H9 (cell line): Measurements from ENCODE around the gene FKBP8. TPM values are rescaled to one million over a fixed set of nuclear protein-coding genes. Genes with fewer than 3 reads are reported as not detected.

Experiments
- DNase-seq: peaks from one replicate; pipeline ENCODE4 v3.0.0-alpha.2; 2017
- H2AFZ ChIP-seq: one replicate; pipeline ENCODE4 v1.6.1; 2013; ENCODE audit warnings: mild to moderate bottlenecking, low read length, control low read depth, moderate library complexity
- H2AK5ac ChIP-seq: 2 replicates; pipeline ENCODE4 v1.6.1; 2013; ENCODE audit warnings: low read length, control low read depth, mixed read lengths; ENCODE audit not compliant: insufficient read length
- H2BK120ac ChIP-seq: one replicate; pipeline ENCODE4 v1.6.1; 2013; ENCODE audit warnings: low read depth, mild to moderate bottlenecking, low read length, control low read depth, inconsistent platforms; ENCODE audit not compliant: poor library complexity, severe bottlenecking
- H2BK12ac ChIP-seq: 2 replicates; pipeline ENCODE4 v1.6.1; 2013; ENCODE audit warnings: low read length, control low read depth, mixed read lengths, low read depth; ENCODE audit not compliant: insufficient read length
- H2BK15ac ChIP-seq: 2 replicates; pipeline ENCODE4 v1.6.1; 2013; ENCODE audit warnings: low read depth, low read length, control low read depth
- H2BK20ac ChIP-seq: one replicate; pipeline ENCODE4 v1.6.1; 2013; ENCODE audit warnings: low read depth, mild to moderate bottlenecking, low read length, control low read depth, inconsistent platforms; ENCODE audit not compliant: poor library complexity, severe bottlenecking
- H2BK5ac ChIP-seq: 2 replicates; pipeline ENCODE4 v1.6.1; 2013; ENCODE audit warnings: low read length, control low read depth, mixed read lengths; ENCODE audit not compliant: insufficient read length
- H3K14ac ChIP-seq: 2 replicates; pipeline ENCODE4 v1.6.1; 2013; ENCODE audit warnings: low read length, control low read depth; ENCODE audit not compliant: insufficient read depth
- H3K18ac ChIP-seq: 2 replicates; pipeline ENCODE4 v1.6.1; 2013; ENCODE audit warnings: low read depth, mild to moderate bottlenecking, mixed read lengths, low read length, control low read depth; ENCODE audit not compliant: insufficient read length
- H3K23ac ChIP-seq: 2 replicates; pipeline ENCODE4 v1.6.1; 2013; ENCODE audit warnings: low read length, control low read depth, mixed read lengths, low read depth; ENCODE audit not compliant: insufficient read length
- H3K23me2 ChIP-seq: 2 replicates; pipeline ENCODE4 v1.6.1; 2013; ENCODE audit warnings: low read depth, mild to moderate bottlenecking, mixed read lengths, low read length, control low read depth; ENCODE audit not compliant: insufficient read length, poor library complexity, severe bottlenecking
- H3K27ac ChIP-seq: 2 replicates; pipeline ENCODE4 v1.5.1; 2013; ENCODE audit warnings: low read length, control low read depth, mixed read lengths, low read depth; ENCODE audit not compliant: insufficient read length
- H3K27me3 ChIP-seq: 2 replicates; pipeline ENCODE4 v1.6.1; 2013; ENCODE audit warnings: low read length, control low read depth, inconsistent platforms; ENCODE audit not compliant: insufficient read depth
- H3K4ac ChIP-seq: 2 replicates; pipeline ENCODE4 v1.6.1; 2013; ENCODE audit warnings: low read depth, mild to moderate bottlenecking, control low read depth, inconsistent platforms, low read length, moderate library complexity
- H3K4me1 ChIP-seq: 2 replicates; pipeline ENCODE4 v1.6.1; 2013; ENCODE audit warnings: low read length, control low read depth, inconsistent platforms; ENCODE audit not compliant: insufficient read depth
- H3K4me2 ChIP-seq: 2 replicates; pipeline ENCODE4 v1.6.1; 2013; ENCODE audit warnings: low read length, control low read depth, mixed read lengths; ENCODE audit not compliant: insufficient read length, insufficient read depth
- H3K56ac ChIP-seq: 2 replicates; pipeline ENCODE4 v1.6.1; 2013; ENCODE audit warnings: low read depth, mild to moderate bottlenecking, mixed read lengths, low read length, control low read depth; ENCODE audit not compliant: insufficient read length
- H3K79me1 ChIP-seq: 2 replicates; pipeline ENCODE4 v1.6.1; 2013; ENCODE audit warnings: low read depth, mild to moderate bottlenecking, moderate library complexity, low read length, control low read depth, inconsistent platforms; ENCODE audit not compliant: insufficient read depth, poor library complexity, severe bottlenecking
- H3K79me2 ChIP-seq: 2 replicates; pipeline ENCODE4 v1.6.1; 2013; ENCODE audit warnings: low read length, control low read depth, inconsistent platforms; ENCODE audit not compliant: insufficient read depth
- H3K9ac ChIP-seq: 2 replicates; pipeline ENCODE4 v1.6.1; 2013; ENCODE audit warnings: low read length, control low read depth, mixed read lengths; ENCODE audit not compliant: insufficient read length; ENCODE audit errors: extremely low read depth
- H3K9me3 ChIP-seq: one replicate; pipeline ENCODE4 v1.6.1; 2013; ENCODE audit warnings: low read depth, low read length, inconsistent platforms; ENCODE audit not compliant: control insufficient read depth
- H3T11ph ChIP-seq: one replicate; pipeline ENCODE4 v1.6.1; 2013; ENCODE audit warnings: mild to moderate bottlenecking, low read length, control low read depth, inconsistent platforms
- H4K20me1 ChIP-seq: one replicate; pipeline ENCODE4 v1.6.1; 2013; ENCODE audit not compliant: control insufficient read depth, insufficient read length, insufficient read depth
- H4K5ac ChIP-seq: 2 replicates; pipeline ENCODE4 v1.6.1; 2013; ENCODE audit warnings: low read depth, mild to moderate bottlenecking, mixed read lengths, low read length, control low read depth; ENCODE audit not compliant: insufficient read length
- H4K8ac ChIP-seq: replicated peaks from 2 replicates; pipeline ENCODE4 v1.6.1; 2013; ENCODE audit warnings: low read length, control low read depth, mixed read lengths, low read depth; ENCODE audit not compliant: insufficient read length
- H4K91ac ChIP-seq: 2 replicates; pipeline ENCODE4 v1.6.1; 2013; ENCODE audit warnings: low read depth, mild to moderate bottlenecking, moderate library complexity, mixed read lengths, low read length, control low read depth; ENCODE audit not compliant: insufficient read length
- H3K27ac Mint-ChIP-seq, 3 experiments: 2 replicates in 2 of 3; 3 replicates in 1 of 3; pipeline ENCODE4 v1.8.0; 2020 to 2021; ENCODE audit warnings: mixed read lengths in 3 of 3, mild to moderate bottlenecking in 1 of 3, moderate library complexity in 1 of 3
- H3K27me3 Mint-ChIP-seq: 2 replicates; pipeline ENCODE4 v1.8.0; 2021; ENCODE audit warnings: low read depth, mild to moderate bottlenecking, moderate library complexity, mixed read lengths
- H3K36me3 Mint-ChIP-seq, 3 experiments: 2 replicates in 2 of 3; 3 replicates in 1 of 3; pipeline ENCODE4 v1.8.0; 2020 to 2021; ENCODE audit warnings: low read depth in 3 of 3, mixed read lengths in 3 of 3; ENCODE audit not compliant: insufficient read depth in 1 of 3
- H3K4me1 Mint-ChIP-seq, 2 experiments: 2 replicates each; pipeline ENCODE4 v1.8.0; 2020; ENCODE audit warnings: mixed read lengths in 2 of 2
- H3K4me3 Mint-ChIP-seq, 2 experiments: 2 replicates in 1 of 2; 3 replicates in 1 of 2; pipeline ENCODE4 v1.8.0; 2020 to 2021; ENCODE audit warnings: mild to moderate bottlenecking in 2 of 2, mixed read lengths in 2 of 2, moderate library complexity in 1 of 2
- H3K9me3 Mint-ChIP-seq, 2 experiments: 2 replicates in 1 of 2; 3 replicates in 1 of 2; pipeline ENCODE4 v1.8.0; 2020; ENCODE audit warnings: mild to moderate bottlenecking in 2 of 2, mixed read lengths in 2 of 2, moderate library complexity in 1 of 2
- WGBS: extraction: QIAGEN DNeasy Blood & Tissue Kit; methylation state at CpG from one replicate; pipeline ENCODE4 v1.1.7; 2013; ENCODE audit warnings: missing lambda C conversion rate, low lambda C conversion rate, mixed read lengths; ENCODE audit not compliant: insufficient read length; ENCODE audit errors: extremely low coverage; 5-methylcytosine and 5-hydroxymethylcytosine counted together
- total RNA-seq: library from RNA; stranded (reverse); gene quantifications from 2 replicates; pipeline ENCODE4 v1.2.1, GENCODE V29; 2021
- TF ChIP-seq, protein P1 (sequence below): fragments of 200-600 bp; sonication (generic); conservative IDR thresholded peaks from 3 replicates; pipeline ENCODE4 v1.8.0; 2021; ENCODE audit warnings: antibody characterized with exemption, mild to moderate bottlenecking

FKBP8 gene
- total RNA-seq, 1 experiment from 2014 or later = 308 TPM

DNA sequence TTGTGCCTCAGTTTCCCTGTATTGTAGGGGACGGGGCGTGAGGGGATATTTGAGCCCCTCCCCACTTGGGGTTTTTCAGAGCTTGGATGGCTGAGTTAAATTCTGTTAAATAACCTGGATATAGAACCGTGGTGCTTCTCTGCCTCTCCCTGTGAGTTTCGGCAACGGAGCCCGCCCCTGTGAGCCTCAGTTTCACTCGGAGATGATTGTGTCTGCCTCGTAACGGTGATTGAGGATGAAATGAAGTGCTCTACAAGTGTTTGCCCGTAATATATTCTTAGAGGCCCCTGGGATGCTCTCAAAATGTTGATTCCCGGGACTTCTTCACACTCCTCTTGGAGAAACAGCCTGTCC, 14.8 kb upstream of the FKBP8 start:
- Histone ChIP-seq H2BK12ac (no peak overlapping the region), H3K79me1 (no peaks in the 10 kb centered on the region), H2AFZ (no peak overlapping the region), H3K27me3 (no peaks in the 10 kb centered on the region), H3K18ac (no peak overlapping the region), H3T11ph (no peak overlapping the region), H3K14ac (peak overlapping the region; percentile 28; the same call in 1 of the 2 replicates), H3K27ac (no peak overlapping the region), H4K20me1 (no peaks in the 10 kb centered on the region), H3K9ac (peak overlapping the region; percentile 37), H4K5ac (no peak overlapping the region), H3K56ac (no peak overlapping the region), H4K91ac (no peak overlapping the region), H2AK5ac (no peak overlapping the region), H4K8ac (no peak overlapping the region), H2BK15ac (no peak overlapping the region), H3K9me3 (no peaks in the 10 kb centered on the region), H3K4ac (no peak overlapping the region), H2BK120ac (no peak overlapping the region), H3K4me2 (peak overlapping the region; percentile 65), H2BK5ac (no peak overlapping the region), H3K4me1 (no peaks in the 10 kb centered on the region), H3K23ac (no peak overlapping the region), H3K79me2 (peaks cover 6% of the 10 kb centered on the region; the same call in 1 of the 2 replicates), H2BK20ac (no peak overlapping the region), H3K23me2 (peaks cover 6% of the 10 kb centered on the region)
- DNase-seq = no peak
- H3K27me3 Mint-ChIP-seq = no peaks in the 10 kb centered on the region
- H3K9me3 Mint-ChIP-seq = no peaks in the 10 kb centered on the region
- H3K4me3 Mint-ChIP-seq = peak overlapping the region; percentile 88 to 96
- peaks cover 3 to 16% (median 16%) of the 10 kb centered on the region in 3 experiments; a peak in 6 of 7 replicates for H3K36me3 Mint-ChIP-seq
- peak overlapping the region in 2 of 3 experiments; percentile 21 to 82; a peak in 4 of 7 replicates for H3K27ac Mint-ChIP-seq
- WGBS = no CpG with 5 or more reads among the region's 11 CpGs
- TF ChIP-seq, protein P1, sequence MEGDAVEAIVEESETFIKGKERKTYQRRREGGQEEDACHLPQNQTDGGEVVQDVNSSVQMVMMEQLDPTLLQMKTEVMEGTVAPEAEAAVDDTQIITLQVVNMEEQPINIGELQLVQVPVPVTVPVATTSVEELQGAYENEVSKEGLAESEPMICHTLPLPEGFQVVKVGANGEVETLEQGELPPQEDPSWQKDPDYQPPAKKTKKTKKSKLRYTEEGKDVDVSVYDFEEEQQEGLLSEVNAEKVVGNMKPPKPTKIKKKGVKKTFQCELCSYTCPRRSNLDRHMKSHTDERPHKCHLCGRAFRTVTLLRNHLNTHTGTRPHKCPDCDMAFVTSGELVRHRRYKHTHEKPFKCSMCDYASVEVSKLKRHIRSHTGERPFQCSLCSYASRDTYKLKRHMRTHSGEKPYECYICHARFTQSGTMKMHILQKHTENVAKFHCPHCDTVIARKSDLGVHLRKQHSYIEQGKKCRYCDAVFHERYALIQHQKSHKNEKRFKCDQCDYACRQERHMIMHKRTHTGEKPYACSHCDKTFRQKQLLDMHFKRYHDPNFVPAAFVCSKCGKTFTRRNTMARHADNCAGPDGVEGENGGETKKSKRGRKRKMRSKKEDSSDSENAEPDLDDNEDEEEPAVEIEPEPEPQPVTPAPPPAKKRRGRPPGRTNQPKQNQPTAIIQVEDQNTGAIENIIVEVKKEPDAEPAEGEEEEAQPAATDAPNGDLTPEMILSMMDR = no peak
- peaks cover 5 to 8% of the 10 kb centered on the region in 2 experiments for H3K4me1 Mint-ChIP-seq
